Measurements from ENCODE around the gene SLC4A5.

SLC4A5 gene

GRCh38 chr2:74302865-74303264 lies 40.4 kb downstream of the SLC4A5 start:
- Histone ChIP-seq H3K4me1 (ENCODE audit: control insufficient read depth in 2 of 2, insufficient read depth in 1 of 2, low read depth in 1 of 2, low read length in 2 of 2) (no peaks in the 10 kb centered on the region), H3K4me3 (ENCODE audit: low read length in 2 of 2) (peak overlapping the region in 1 of 2 donors; percentile 24), H4K8ac (ENCODE audit: low read depth, low read length) (peak overlapping the region; percentile 66), H3K4me2 (ENCODE audit: insufficient read depth, low read length, poor library complexity, severe bottlenecking) (no peak overlapping the region), H3K18ac (ENCODE audit: low read length) (no peak overlapping the region), H3K14ac (ENCODE audit: low read length) (no peak overlapping the region), H3K36me3 (replicated peaks in 1 of 2; ENCODE audit: control insufficient read depth in 2 of 2, insufficient read depth in 2 of 2, low read length in 2 of 2) (no peaks in the 10 kb centered on the region), H3K4ac (ENCODE audit: low read length) (no peak overlapping the region), H3K27ac (replicated peaks; ENCODE audit: low read length) (no peak overlapping the region), H2BK12ac (ENCODE audit: low read length) (no peak overlapping the region), H3K9me3 (replicated peaks in 1 of 2; ENCODE audit: control insufficient read depth in 2 of 2, insufficient read depth in 1 of 2, low read depth in 1 of 2, low read length in 2 of 2) (peaks cover 0 to 13% of the 10 kb centered on the region in 2 donors), H4K91ac (ENCODE audit: low read depth, low read length, poor library complexity) (no peak overlapping the region), H3K23ac (ENCODE audit: low read depth, low read length, poor library complexity) (no peak overlapping the region), H2BK15ac (ENCODE audit: low read length) (no peak overlapping the region), H2AK5ac (ENCODE audit: low read depth, low read length) (no peak overlapping the region), H2AFZ (ENCODE audit: low read length) (no peak overlapping the region), H3K79me1 (ENCODE audit: low read depth, low read length) (no peaks in the 10 kb centered on the region), H3K27me3 (ENCODE audit: control insufficient read depth in 3 of 3, insufficient read depth in 3 of 3, low read depth in 1 of 3, low read length in 3 of 3) (peaks cover 0 to 36% (median 0%) of the 10 kb centered on the region in 3 experiments), H2BK120ac (ENCODE audit: low read depth, low read length) (no peak overlapping the region), H3K9ac (ENCODE audit: low read depth, low read length, poor library complexity) (no peak overlapping the region), H2BK5ac (ENCODE audit: low read length) (no peak overlapping the region)
- no peak for DNase-seq (ENCODE audit: low spot score)
- no CpG with 5 or more reads among the region's 2 CpGs for WGBS, 2 donors (ENCODE audit: extremely low coverage in 2 of 2, insufficient read length in 2 of 2, insufficient replicate concordance in 1 of 2)

GRCh38 chr2:74301262-74301661 lies 42.0 kb downstream of the SLC4A5 start:
- Histone ChIP-seq H3K18ac (ENCODE audit: low read length) (no peak overlapping the region), H3K9ac (ENCODE audit: low read depth, low read length, poor library complexity) (no peak overlapping the region), H3K27me3 (ENCODE audit: control insufficient read depth in 3 of 3, insufficient read depth in 3 of 3, low read depth in 1 of 3, low read length in 3 of 3) (peaks cover 0 to 50% (median 0%) of the 10 kb centered on the region in 3 experiments), H2BK5ac (ENCODE audit: low read length) (no peak overlapping the region), H3K4me1 (ENCODE audit: control insufficient read depth in 2 of 2, insufficient read depth in 1 of 2, low read depth in 1 of 2, low read length in 2 of 2) (no peaks in the 10 kb centered on the region), H3K4me2 (ENCODE audit: insufficient read depth, low read length, poor library complexity, severe bottlenecking) (no peak overlapping the region), H2AFZ (ENCODE audit: low read length) (no peak overlapping the region), H3K36me3 (replicated peaks in 1 of 2; ENCODE audit: control insufficient read depth in 2 of 2, insufficient read depth in 2 of 2, low read length in 2 of 2) (no peaks in the 10 kb centered on the region), H4K91ac (ENCODE audit: low read depth, low read length, poor library complexity) (no peak overlapping the region), H2BK15ac (ENCODE audit: low read length) (no peak overlapping the region), H3K4me3 (ENCODE audit: low read length in 2 of 2) (no peak overlapping the region), H2BK120ac (ENCODE audit: low read depth, low read length) (no peak overlapping the region), H3K79me1 (ENCODE audit: low read depth, low read length) (no peaks in the 10 kb centered on the region), H2BK12ac (ENCODE audit: low read length) (no peak overlapping the region), H3K14ac (ENCODE audit: low read length) (no peak overlapping the region), H4K8ac (ENCODE audit: low read depth, low read length) (no peak overlapping the region), H3K9me3 (replicated peaks in 1 of 2; ENCODE audit: control insufficient read depth in 2 of 2, insufficient read depth in 1 of 2, low read depth in 1 of 2, low read length in 2 of 2) (peaks cover 0 to 12% of the 10 kb centered on the region in 2 donors), H2AK5ac (ENCODE audit: low read depth, low read length) (no peak overlapping the region), H3K27ac (replicated peaks; ENCODE audit: low read length) (no peak overlapping the region), H3K23ac (ENCODE audit: low read depth, low read length, poor library complexity) (no peak overlapping the region), H3K4ac (ENCODE audit: low read length) (no peak overlapping the region)
- DNase-seq (ENCODE audit: low spot score): no peak
- WGBS, 2 donors (ENCODE audit: extremely low coverage in 2 of 2, insufficient read length in 2 of 2, insufficient replicate concordance in 1 of 2): no CpG with 5 or more reads among the region's 1 CpG

- no peak overlapping the region for H4K8ac ChIP-seq (ENCODE audit: low read depth, low read length)
- no peak overlapping the region for H2BK5ac ChIP-seq (ENCODE audit: low read length)
- H2AFZ ChIP-seq (ENCODE audit: low read length): no peak overlapping the region
- DNase-seq (ENCODE audit: low spot score): no peak
- no peak overlapping the region for H3K23ac ChIP-seq (ENCODE audit: low read depth, low read length, poor library complexity)
- H3K4me2 ChIP-seq (ENCODE audit: insufficient read depth, low read length, poor library complexity, severe bottlenecking): no peak overlapping the region
- H2BK15ac ChIP-seq (ENCODE audit: low read length): no peak overlapping the region
- no CpG with 5 or more reads among the region's 2 CpGs for WGBS, 2 donors (ENCODE audit: extremely low coverage in 2 of 2, insufficient read length in 2 of 2, insufficient replicate concordance in 1 of 2)
- H3K9ac ChIP-seq (ENCODE audit: low read depth, low read length, poor library complexity): no peak overlapping the region
- H3K4ac ChIP-seq (ENCODE audit: low read length): no peak overlapping the region
- H3K9me3 ChIP-seq (replicated peaks in 1 of 2; ENCODE audit: control insufficient read depth in 2 of 2, insufficient read depth in 1 of 2, low read depth in 1 of 2, low read length in 2 of 2): peaks cover 0 to 12% of the 10 kb centered on the region in 2 donors
- H3K79me1 ChIP-seq (ENCODE audit: low read depth, low read length): no peaks in the 10 kb centered on the region
- peaks cover 0 to 58% (median 0%) of the 10 kb centered on the region in 3 experiments for H3K27me3 ChIP-seq (ENCODE audit: control insufficient read depth in 3 of 3, insufficient read depth in 3 of 3, low read depth in 1 of 3, low read length in 3 of 3)
- H3K4me3 ChIP-seq (ENCODE audit: low read length in 2 of 2): no peak overlapping the region
- H2AK5ac ChIP-seq (ENCODE audit: low read depth, low read length): no peak overlapping the region
- H3K36me3 ChIP-seq (replicated peaks in 1 of 2; ENCODE audit: control insufficient read depth in 2 of 2, insufficient read depth in 2 of 2, low read length in 2 of 2): no peaks in the 10 kb centered on the region
- H3K14ac ChIP-seq (ENCODE audit: low read length): no peak overlapping the region
- H3K27ac ChIP-seq (replicated peaks; ENCODE audit: low read length): no peak overlapping the region
- no peak overlapping the region for H2BK12ac ChIP-seq (ENCODE audit: low read length)
- H3K18ac ChIP-seq (ENCODE audit: low read length): no peak overlapping the region
- H2BK120ac ChIP-seq (ENCODE audit: low read depth, low read length): no peak overlapping the region
- no peaks in the 10 kb centered on the region for H3K4me1 ChIP-seq (ENCODE audit: control insufficient read depth in 2 of 2, insufficient read depth in 1 of 2, low read depth in 1 of 2, low read length in 2 of 2)
- H4K91ac ChIP-seq (ENCODE audit: low read depth, low read length, poor library complexity): no peak overlapping the region
These were observed 42.7 kb downstream of the SLC4A5 start for GRCh38 chr2:74300506-74300905.

GRCh38 chr2:74297950-74298349 lies 45.3 kb downstream of the SLC4A5 start:
- peaks cover 0 to 7% of the 10 kb centered on the region in 2 donors for H3K4me1 ChIP-seq (ENCODE audit: control insufficient read depth in 2 of 2, insufficient read depth in 1 of 2, low read depth in 1 of 2, low read length in 2 of 2)
- H3K4me2 ChIP-seq (ENCODE audit: insufficient read depth, low read length, poor library complexity, severe bottlenecking): no peak overlapping the region
- no peak for DNase-seq (ENCODE audit: low spot score)
- no peak overlapping the region for H2BK12ac ChIP-seq (ENCODE audit: low read length)
- H3K4ac ChIP-seq (ENCODE audit: low read length): no peak overlapping the region
- no peak overlapping the region for H4K8ac ChIP-seq (ENCODE audit: low read depth, low read length)
- H3K14ac ChIP-seq (ENCODE audit: low read length): no peak overlapping the region
- H3K9me3 ChIP-seq (replicated peaks in 1 of 2; ENCODE audit: control insufficient read depth in 2 of 2, insufficient read depth in 1 of 2, low read depth in 1 of 2, low read length in 2 of 2): peaks cover 0 to 12% of the 10 kb centered on the region in 2 donors
- no peak overlapping the region for H4K91ac ChIP-seq (ENCODE audit: low read depth, low read length, poor library complexity)
- H2BK5ac ChIP-seq (ENCODE audit: low read length): no peak overlapping the region
- H3K4me3 ChIP-seq (ENCODE audit: low read length in 2 of 2): no peak overlapping the region
- no CpG with 5 or more reads among the region's 1 CpG for WGBS, 2 donors (ENCODE audit: extremely low coverage in 2 of 2, insufficient read length in 2 of 2, insufficient replicate concordance in 1 of 2)
- no peak overlapping the region for H2BK15ac ChIP-seq (ENCODE audit: low read length)
- H3K27ac ChIP-seq (replicated peaks; ENCODE audit: low read length): no peak overlapping the region
- no peak overlapping the region for H2AFZ ChIP-seq (ENCODE audit: low read length)
- H3K9ac ChIP-seq (ENCODE audit: low read depth, low read length, poor library complexity): no peak overlapping the region
- no peak overlapping the region for H3K23ac ChIP-seq (ENCODE audit: low read depth, low read length, poor library complexity)
- peaks cover 0 to 75% (median 0%) of the 10 kb centered on the region in 3 experiments for H3K27me3 ChIP-seq (ENCODE audit: control insufficient read depth in 3 of 3, insufficient read depth in 3 of 3, low read depth in 1 of 3, low read length in 3 of 3)
- no peak overlapping the region for H3K18ac ChIP-seq (ENCODE audit: low read length)
- no peak overlapping the region for H2BK120ac ChIP-seq (ENCODE audit: low read depth, low read length)
- H2AK5ac ChIP-seq (ENCODE audit: low read depth, low read length): no peak overlapping the region
- H3K36me3 ChIP-seq (replicated peaks in 1 of 2; ENCODE audit: control insufficient read depth in 2 of 2, insufficient read depth in 2 of 2, low read length in 2 of 2): no peaks in the 10 kb centered on the region
- H3K79me1 ChIP-seq (ENCODE audit: low read depth, low read length): no peaks in the 10 kb centered on the region
